OCI-LY3 (cell line): ENCODE data around the gene PIP5K1B.

Experiments used
- H2AFZ ChIP-seq: fragments of 200-600, 300-600 bp; shearing (Covaris generic); 2 replicates; pipeline ENCODE4 v1.6.0; 2014; ENCODE audit warnings: antibody characterized with exemption, low read depth, low read length
- H3K27ac ChIP-seq: fragments of 200-600, 300-600 bp; sonication (generic); 2 replicates; pipeline ENCODE4 v1.5.1; 2014; ENCODE audit warnings: mild to moderate bottlenecking, low read length, moderate library complexity, mixed read lengths
- H3K27me3 ChIP-seq: fragments of 200-600, 300-600 bp; sonication (generic); 2 replicates; pipeline ENCODE4 v1.6.1; 2014; ENCODE audit warnings: low read depth, low read length, mixed read lengths
- H3K36me3 ChIP-seq: fragments of 200-600, 300-600 bp; sonication (generic); replicated peaks from 2 replicates; pipeline ENCODE3; 2014; ENCODE audit warnings: low read depth, low read length, mixed read lengths
- H3K4me1 ChIP-seq: fragments of 300-600, 200-600 bp; sonication (generic); 2 replicates; pipeline ENCODE4 v1.6.1; 2014; ENCODE audit warnings: low read length, mixed read lengths
- H3K4me2 ChIP-seq: fragments of 200-600, 300-600 bp; sonication (generic); 2 replicates; pipeline ENCODE4 v1.6.1; 2014; ENCODE audit warnings: low read length, mixed read lengths
- H3K4me3 ChIP-seq: fragments of 300-600, 200-600 bp; sonication (generic); 2 replicates; pipeline ENCODE4 v1.5.1; 2014; ENCODE audit warnings: antibody characterized with exemption, mild to moderate bottlenecking, low read length, moderate library complexity
- H3K79me2 ChIP-seq: fragments of 300-600, 200-600 bp; shearing (Covaris generic); 2 replicates; pipeline ENCODE4 v1.6.1; 2014; ENCODE audit warnings: mild to moderate bottlenecking, low read length, mixed read lengths
- H3K9ac ChIP-seq: fragments of 300-600, 200-600 bp; shearing (Covaris generic); 2 replicates; pipeline ENCODE4 v1.6.0; 2014; ENCODE audit warnings: mild to moderate bottlenecking, low read length, moderate library complexity
- H3K9me3 ChIP-seq: fragments of 200-600, 300-600 bp; shearing (Covaris generic); 2 replicates; pipeline ENCODE4 v1.6.1; 2014; ENCODE audit warnings: low read length, mixed read lengths; ENCODE audit not compliant: insufficient read depth
- H4K20me1 ChIP-seq: fragments of 200-600, 300-600 bp; sonication (generic); 2 replicates; pipeline ENCODE4 v1.6.1; 2016; ENCODE audit warnings: low read length, mixed read lengths; ENCODE audit not compliant: insufficient read depth
- CTCF ChIP-seq: fragments of 200-600, 300-600 bp; sonication (generic); IDR thresholded peaks from 2 replicates; pipeline ENCODE4 v1.5.1; 2014; ENCODE audit warnings: antibody characterized with exemption, low read length, low read depth
- EZH2phosphoT487 ChIP-seq: fragments of 200-600 bp; shearing (Covaris generic); IDR thresholded peaks from 2 replicates; pipeline ENCODE4 v1.6.1; 2018; ENCODE audit warnings: antibody characterized with exemption, mixed run types, low read depth

PIP5K1B gene

GRCh38 chr9:68750786-68751185 is 45.7 kb downstream of the PIP5K1B start:
- H3K27me3 ChIP-seq: peaks cover 3% of the 10 kb centered on the region; the same call in 1 of the 2 replicates
- H3K27ac ChIP-seq: no peak overlapping the region
- no peaks in the 10 kb centered on the region for H3K79me2 ChIP-seq
- no peak overlapping the region for H2AFZ ChIP-seq
- no peak overlapping the region for H3K4me2 ChIP-seq
- H3K9ac ChIP-seq: no peak overlapping the region
- no peak overlapping the region for H3K4me3 ChIP-seq
- no peaks in the 10 kb centered on the region for H3K4me1 ChIP-seq
- H3K36me3 ChIP-seq: no peaks in the 10 kb centered on the region
- no peaks in the 10 kb centered on the region for H3K9me3 ChIP-seq
- no peaks in the 10 kb centered on the region for H4K20me1 ChIP-seq
- no peak for TF ChIP-seq CTCF
- no peak for TF ChIP-seq EZH2phosphoT487

GRCh38 chr9:68751556-68751955 is 46.5 kb downstream of the PIP5K1B start:
- Histone ChIP-seq H3K4me3 (no peak overlapping the region), H4K20me1 (no peaks in the 10 kb centered on the region), H3K4me2 (no peak overlapping the region), H3K79me2 (no peaks in the 10 kb centered on the region), H3K27me3 (peaks cover 4% of the 10 kb centered on the region; the same call in 1 of the 2 replicates), H3K4me1 (no peaks in the 10 kb centered on the region), H2AFZ (no peak overlapping the region), H3K9me3 (no peaks in the 10 kb centered on the region), H3K27ac (no peak overlapping the region), H3K9ac (no peak overlapping the region), H3K36me3 (no peaks in the 10 kb centered on the region)
- TF ChIP-seq CTCF (no peak), EZH2phosphoT487 (no peak)

- Histone ChIP-seq H3K27ac (no peak overlapping the region), H3K9ac (no peak overlapping the region), H3K4me2 (no peak overlapping the region), H3K79me2 (no peaks in the 10 kb centered on the region), H3K4me1 (no peaks in the 10 kb centered on the region), H3K4me3 (no peak overlapping the region), H3K36me3 (no peaks in the 10 kb centered on the region), H2AFZ (no peak overlapping the region), H3K9me3 (peaks cover 8% of the 10 kb centered on the region; the same call in 1 of the 2 replicates), H4K20me1 (no peaks in the 10 kb centered on the region), H3K27me3 (peaks cover 10% of the 10 kb centered on the region; the same call in 1 of the 2 replicates)
- no peak for TF ChIP-seq CTCF
- TF ChIP-seq EZH2phosphoT487: no peak
Observed at GRCh38 chr9:68755051-68755450, 50.0 kb downstream of the PIP5K1B start.

GRCh38 chr9:68755752-68756151 is 50.7 kb downstream of the PIP5K1B start:
- no peaks in the 10 kb centered on the region for H3K36me3 ChIP-seq
- H3K27me3 ChIP-seq: peaks cover 10% of the 10 kb centered on the region; the same call in 1 of the 2 replicates
- H3K79me2 ChIP-seq: no peaks in the 10 kb centered on the region
- no peak for TF ChIP-seq EZH2phosphoT487
- TF ChIP-seq CTCF: no peak
- H3K9ac ChIP-seq: no peak overlapping the region
- no peak overlapping the region for H3K4me2 ChIP-seq
- no peak overlapping the region for H3K27ac ChIP-seq
- peaks cover 8% of the 10 kb centered on the region; the same call in 1 of the 2 replicates for H3K9me3 ChIP-seq
- H3K4me1 ChIP-seq: no peaks in the 10 kb centered on the region
- no peak overlapping the region for H3K4me3 ChIP-seq
- H4K20me1 ChIP-seq: no peaks in the 10 kb centered on the region
- no peak overlapping the region for H2AFZ ChIP-seq
